Suprapubic skin (tissue), 4 donors: ENCODE results near the gene CRYZL1.

Source experiments
- CTCF ChIP-seq, 2 donors: fragments of 200-600 bp in 1 of 2; fragments of 450-650 bp in 1 of 2; sonication (generic) in 1 of 2; IDR thresholded peaks; one replicate each; pipeline ENCODE4 v1.5.1; 2016 to 2019; ENCODE audit warnings: antibody characterized with exemption in 2 of 2, mild to moderate bottlenecking in 1 of 2, moderate library complexity in 1 of 2
- EP300 ChIP-seq: sonication (generic); formaldehyde crosslinking; IDR thresholded peaks from one replicate; pipeline ENCODE4 v1.6.1; 2017; ENCODE audit warnings: antibody characterized with exemption
- POLR2A ChIP-seq, 2 donors: fragments of 450-650 bp; IDR thresholded peaks; one replicate each; pipeline ENCODE4 v1.6.1; 2017; ENCODE audit warnings: antibody characterized with exemption in 2 of 2, mild to moderate bottlenecking in 2 of 2, moderate library complexity in 2 of 2
- POLR2AphosphoS5 ChIP-seq, 3 donors: sonication (generic); formaldehyde crosslinking; IDR thresholded peaks; one replicate each; pipeline ENCODE4 v1.6.1; 2017; ENCODE audit warnings: antibody characterized with exemption in 3 of 3

DNA sequence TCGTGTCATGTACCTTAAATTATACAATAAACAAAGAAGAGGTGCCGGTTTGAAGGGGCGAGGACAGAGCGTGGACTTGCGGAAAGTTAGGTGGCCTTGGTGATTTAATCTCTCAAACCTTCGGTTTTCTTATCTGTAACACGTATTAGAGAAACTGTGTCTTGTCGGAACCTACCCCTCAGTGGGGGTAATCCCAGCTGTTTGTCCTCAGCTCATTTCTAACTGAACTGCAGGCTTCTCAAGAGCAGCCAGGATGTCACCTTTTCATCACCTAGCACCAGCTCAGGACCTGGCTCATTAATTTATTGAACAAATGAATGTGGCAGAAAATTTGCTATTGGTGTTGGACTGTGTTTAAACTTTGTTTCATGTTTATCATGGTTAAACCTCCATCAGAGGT, 31.9 kb upstream of the CRYZL1 start:
- TF ChIP-seq CTCF (IDR thresholded peaks at IDR 0.05) = no peak
- no peak for TF ChIP-seq EP300
- no peak for TF ChIP-seq POLR2AphosphoS5 (IDR thresholded peaks at IDR 0.05)
- TF ChIP-seq POLR2A (IDR thresholded peaks at IDR 0.05) = no peak
